Activated naive CD4-positive, alpha-beta T cell treated with anti-CD3 and anti-CD28 coated beads, Interleukin-2, amount 50 U/mL, for 24 hours (primary cell): ENCODE measurements around the gene SRPK1.

ENCODE experiments used
- H3K27ac Mint-ChIP-seq: one replicate; pipeline ENCODE4 v1.8.0; 2021; ENCODE audit warnings: mild to moderate bottlenecking, mixed read lengths
- H3K27me3 Mint-ChIP-seq: one replicate; pipeline ENCODE4 v1.8.0; 2021; ENCODE audit warnings: mixed read lengths
- H3K36me3 Mint-ChIP-seq: one replicate; pipeline ENCODE4 v1.8.0; 2021; ENCODE audit warnings: mixed read lengths
- H3K4me1 Mint-ChIP-seq: one replicate; pipeline ENCODE4 v1.8.0; 2021; ENCODE audit warnings: mixed read lengths
- H3K4me3 Mint-ChIP-seq: one replicate; pipeline ENCODE4 v1.8.0; 2021; ENCODE audit warnings: mild to moderate bottlenecking, mixed read lengths
- H3K9me3 Mint-ChIP-seq: one replicate; pipeline ENCODE4 v1.8.0; 2021; ENCODE audit warnings: mixed read lengths

The SRPK1 gene

DNA sequence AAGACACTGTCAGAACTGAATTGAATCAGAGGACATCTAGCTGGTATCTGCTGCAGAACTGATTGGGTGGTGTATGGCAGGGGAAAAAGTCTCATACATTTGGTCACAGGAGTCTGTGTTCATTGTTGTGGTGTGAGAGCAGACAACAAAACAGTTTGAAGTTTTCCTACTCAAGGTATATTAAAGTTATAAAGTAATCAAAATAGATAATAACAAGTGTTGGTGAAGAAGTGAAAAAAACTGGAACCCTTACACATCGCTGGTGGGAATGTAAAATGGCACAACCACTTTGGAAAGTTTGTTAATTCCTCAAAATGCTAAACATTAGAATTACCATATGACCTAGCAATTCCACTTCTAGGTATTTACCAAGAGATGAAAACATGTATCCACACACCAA lies 24.7 kb downstream of the SRPK1 start:
- Mint-ChIP-seq H3K9me3 (no peaks in the 10 kb centered on the region), H3K4me1 (peaks cover 35% of the 10 kb centered on the region), H3K27ac (no peak overlapping the region), H3K4me3 (no peak overlapping the region), H3K36me3 (peaks cover 19% of the 10 kb centered on the region), H3K27me3 (no peaks in the 10 kb centered on the region)

DNA sequence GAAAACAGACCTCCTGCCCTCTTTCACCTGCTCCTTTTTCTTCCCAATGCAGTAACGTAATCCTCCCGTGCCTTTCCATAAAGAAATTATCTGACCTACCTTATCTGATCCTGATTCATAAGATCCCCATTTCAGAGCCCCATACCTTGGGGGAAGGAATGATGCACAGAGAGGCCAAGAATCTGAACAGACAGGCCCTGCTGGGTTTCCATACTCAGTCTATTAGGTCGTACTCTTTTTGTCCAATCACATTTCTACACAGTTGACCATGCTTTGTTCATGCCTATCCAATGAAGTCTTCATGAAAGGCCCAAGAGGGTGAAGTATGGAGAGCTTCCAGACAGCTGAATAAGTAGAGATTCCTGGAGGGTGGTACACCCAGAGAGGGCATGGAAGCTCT lies 25.3 kb downstream of the SRPK1 start:
- H3K4me3 Mint-ChIP-seq, result no peak overlapping the region
- H3K27ac Mint-ChIP-seq, result no peak overlapping the region
- no peaks in the 10 kb centered on the region for H3K27me3 Mint-ChIP-seq
- peaks cover 18% of the 10 kb centered on the region for H3K36me3 Mint-ChIP-seq
- no peaks in the 10 kb centered on the region for H3K9me3 Mint-ChIP-seq
- H3K4me1 Mint-ChIP-seq, result peaks cover 33% of the 10 kb centered on the region

GRCh38 chr6:35894776-35895175 lies 26.1 kb downstream of the SRPK1 start:
- H3K27me3 Mint-ChIP-seq, result no peaks in the 10 kb centered on the region
- H3K4me3 Mint-ChIP-seq, result no peak overlapping the region
- H3K4me1 Mint-ChIP-seq, result peaks cover 27% of the 10 kb centered on the region
- no peaks in the 10 kb centered on the region for H3K9me3 Mint-ChIP-seq
- peaks cover 13% of the 10 kb centered on the region for H3K36me3 Mint-ChIP-seq
- peak overlapping the region; percentile 5 for H3K27ac Mint-ChIP-seq

DNA sequence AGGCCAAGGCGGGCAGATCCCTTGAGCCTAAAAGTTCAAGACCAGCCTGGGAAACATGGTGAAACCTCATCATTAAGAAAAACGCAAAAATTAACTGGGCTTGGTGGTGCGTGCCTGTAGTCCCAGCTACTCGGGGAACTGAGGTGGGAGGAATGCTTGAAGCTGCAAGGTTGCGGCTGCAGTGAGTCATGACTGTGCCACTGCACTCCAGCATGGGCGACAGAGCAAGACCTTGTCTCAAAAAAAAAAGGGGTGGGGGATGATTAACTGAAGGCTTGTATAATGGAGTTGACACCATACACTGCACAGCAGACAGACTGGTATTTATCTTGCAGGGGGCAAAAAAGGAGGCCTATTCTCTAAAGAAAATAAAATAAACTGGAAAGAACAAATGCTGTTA lies 27.7 kb downstream of the SRPK1 start:
- no peaks in the 10 kb centered on the region for H3K9me3 Mint-ChIP-seq
- no peaks in the 10 kb centered on the region for H3K27me3 Mint-ChIP-seq
- H3K36me3 Mint-ChIP-seq, result peaks cover 8% of the 10 kb centered on the region
- H3K27ac Mint-ChIP-seq, result no peak overlapping the region
- no peak overlapping the region for H3K4me3 Mint-ChIP-seq
- H3K4me1 Mint-ChIP-seq, result peaks cover 27% of the 10 kb centered on the region

- H3K9me3 Mint-ChIP-seq, result no peaks in the 10 kb centered on the region
- no peak overlapping the region for H3K27ac Mint-ChIP-seq
- peaks cover 27% of the 10 kb centered on the region for H3K4me1 Mint-ChIP-seq
- H3K36me3 Mint-ChIP-seq, result peaks cover 11% of the 10 kb centered on the region
- H3K4me3 Mint-ChIP-seq, result no peak overlapping the region
- no peaks in the 10 kb centered on the region for H3K27me3 Mint-ChIP-seq
These were observed 28.4 kb downstream of the SRPK1 start for GRCh38 chr6:35892482-35892881.

DNA sequence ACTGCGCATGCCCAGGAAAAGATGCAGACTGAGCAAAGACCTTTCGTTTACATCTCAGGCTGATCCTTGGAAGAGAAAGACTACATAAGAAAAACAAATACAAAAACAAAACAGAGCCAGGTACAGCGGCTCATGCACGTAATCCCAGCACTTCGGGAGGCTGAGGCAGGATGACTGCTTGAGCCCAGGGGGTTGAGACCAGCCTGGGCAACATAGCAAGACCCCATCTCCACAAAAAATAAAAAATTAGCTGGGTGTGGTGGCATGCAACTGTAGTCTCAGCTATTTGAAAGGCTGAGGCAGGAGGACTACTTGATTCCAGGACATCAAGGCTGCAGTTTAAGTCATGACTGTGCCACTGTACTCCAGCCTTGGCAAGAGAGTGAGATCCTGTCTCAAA lies 41.7 kb downstream of the SRPK1 start:
- no peak overlapping the region for H3K4me3 Mint-ChIP-seq
- no peaks in the 10 kb centered on the region for H3K27me3 Mint-ChIP-seq
- H3K4me1 Mint-ChIP-seq, result no peaks in the 10 kb centered on the region
- H3K36me3 Mint-ChIP-seq, result peaks cover 37% of the 10 kb centered on the region
- H3K27ac Mint-ChIP-seq, result no peak overlapping the region
- peaks cover 6% of the 10 kb centered on the region for H3K9me3 Mint-ChIP-seq

DNA sequence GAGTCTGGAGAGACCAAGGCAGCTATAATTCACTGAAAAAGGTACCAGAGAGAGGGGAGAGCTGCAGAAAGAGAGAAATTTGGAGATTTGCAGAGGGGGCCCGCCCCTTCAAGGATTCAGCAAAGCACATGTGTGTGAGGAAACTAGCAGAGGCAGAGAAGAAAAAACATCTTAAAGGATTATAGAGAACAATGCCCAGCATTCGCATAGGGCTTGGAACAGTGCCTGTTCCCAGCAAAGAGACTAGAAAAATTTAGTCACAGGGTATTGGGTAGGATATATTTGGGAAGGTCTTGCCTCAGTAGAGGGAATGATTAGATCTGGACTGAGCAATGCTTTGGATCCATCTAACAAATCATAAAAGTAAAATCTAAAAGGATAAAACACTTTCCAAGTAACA lies 44.0 kb downstream of the SRPK1 start:
- H3K9me3 Mint-ChIP-seq, result peaks cover 4% of the 10 kb centered on the region

DNA sequence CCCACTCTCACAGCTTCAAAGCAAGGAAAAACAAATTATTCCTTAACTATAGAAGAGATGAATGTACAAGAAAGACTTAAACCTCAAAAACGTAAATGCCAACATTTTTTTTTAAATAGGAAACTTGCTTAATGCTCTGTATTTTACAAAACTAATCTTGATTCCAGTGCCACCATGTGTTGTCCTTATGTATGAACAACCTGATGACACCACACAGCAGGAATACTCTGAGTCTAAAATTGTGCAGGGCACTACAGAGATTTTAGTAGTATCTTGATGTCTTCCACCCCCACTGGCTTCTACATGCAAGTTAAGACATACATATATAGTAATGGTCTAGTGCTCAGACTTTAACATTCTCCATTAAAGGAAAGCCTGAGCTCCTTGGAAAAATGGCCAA lies 46.2 kb downstream of the SRPK1 start:
- H3K36me3 Mint-ChIP-seq, result peaks cover 20% of the 10 kb centered on the region
- no peaks in the 10 kb centered on the region for H3K27me3 Mint-ChIP-seq
- H3K9me3 Mint-ChIP-seq, result no peaks in the 10 kb centered on the region
- no peak overlapping the region for H3K4me3 Mint-ChIP-seq
- no peak overlapping the region for H3K27ac Mint-ChIP-seq
- no peaks in the 10 kb centered on the region for H3K4me1 Mint-ChIP-seq

More for the DNA sequence above, 44.0 kb downstream of the SRPK1 start:
- Mint-ChIP-seq H3K27ac (no peak overlapping the region), H3K36me3 (peaks cover 31% of the 10 kb centered on the region), H3K4me3 (no peak overlapping the region), H3K4me1 (no peaks in the 10 kb centered on the region), H3K27me3 (no peaks in the 10 kb centered on the region)

GRCh38 chr6:35859367-35859766 lies 61.5 kb downstream of the SRPK1 start:
- Mint-ChIP-seq H3K27me3 (no peaks in the 10 kb centered on the region), H3K9me3 (no peaks in the 10 kb centered on the region), H3K4me3 (no peak overlapping the region), H3K36me3 (peaks cover 39% of the 10 kb centered on the region), H3K27ac (no peak overlapping the region), H3K4me1 (no peaks in the 10 kb centered on the region)

- Mint-ChIP-seq H3K27me3 (no peaks in the 10 kb centered on the region), H3K4me1 (no peaks in the 10 kb centered on the region), H3K9me3 (no peaks in the 10 kb centered on the region), H3K36me3 (peaks cover 34% of the 10 kb centered on the region), H3K27ac (peak overlapping the region; percentile 35), H3K4me3 (no peak overlapping the region)
These were observed 63.0 kb downstream of the SRPK1 start for GRCh38 chr6:35857853-35858252.

GRCh38 chr6:35856250-35856649 lies 64.6 kb downstream of the SRPK1 start:
- Mint-ChIP-seq H3K27ac (no peak overlapping the region), H3K4me1 (no peaks in the 10 kb centered on the region), H3K27me3 (no peaks in the 10 kb centered on the region), H3K9me3 (no peaks in the 10 kb centered on the region), H3K36me3 (peaks cover 30% of the 10 kb centered on the region), H3K4me3 (no peak overlapping the region)

- no peak overlapping the region for H3K27ac Mint-ChIP-seq
- no peak overlapping the region for H3K4me3 Mint-ChIP-seq
- no peaks in the 10 kb centered on the region for H3K9me3 Mint-ChIP-seq
- no peaks in the 10 kb centered on the region for H3K27me3 Mint-ChIP-seq
- peaks cover 3% of the 10 kb centered on the region for H3K4me1 Mint-ChIP-seq
- H3K36me3 Mint-ChIP-seq, result peaks cover 38% of the 10 kb centered on the region
These were observed 67.9 kb downstream of the SRPK1 start for GRCh38 chr6:35852994-35853393.

DNA sequence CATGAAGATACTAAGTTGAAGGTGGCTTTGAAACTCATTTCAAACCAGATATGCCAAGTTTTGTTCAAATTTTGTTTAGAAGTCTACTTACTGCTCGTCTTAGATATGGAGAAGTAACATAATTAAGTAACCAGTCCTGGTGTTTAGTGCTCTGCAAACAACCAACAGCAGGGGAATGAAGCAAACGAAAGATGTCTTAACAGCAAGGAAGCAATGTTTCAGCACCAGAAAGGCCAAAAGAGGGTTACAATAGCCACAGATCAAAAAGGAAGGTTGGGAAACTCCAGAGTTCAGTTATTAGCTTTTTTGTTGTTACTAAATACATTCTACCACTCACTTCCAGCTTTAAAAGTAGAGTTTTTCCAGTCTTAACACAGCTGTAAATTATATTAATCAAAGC lies 70.7 kb downstream of the SRPK1 start:
- peaks cover 3% of the 10 kb centered on the region for H3K4me1 Mint-ChIP-seq
- H3K4me3 Mint-ChIP-seq, result no peak overlapping the region
- no peaks in the 10 kb centered on the region for H3K9me3 Mint-ChIP-seq
- H3K36me3 Mint-ChIP-seq, result peaks cover 36% of the 10 kb centered on the region
- H3K27ac Mint-ChIP-seq, result no peak overlapping the region
- no peaks in the 10 kb centered on the region for H3K27me3 Mint-ChIP-seq

- H3K27me3 Mint-ChIP-seq, result no peaks in the 10 kb centered on the region
- H3K9me3 Mint-ChIP-seq, result no peaks in the 10 kb centered on the region
- H3K4me1 Mint-ChIP-seq, result no peaks in the 10 kb centered on the region
- peaks cover 26% of the 10 kb centered on the region for H3K36me3 Mint-ChIP-seq
- no peak overlapping the region for H3K4me3 Mint-ChIP-seq
- H3K27ac Mint-ChIP-seq, result no peak overlapping the region
These were observed 76.6 kb downstream of the SRPK1 start for GRCh38 chr6:35844290-35844689.

GRCh38 chr6:35842381-35842780 lies 78.5 kb downstream of the SRPK1 start:
- peaks cover 17% of the 10 kb centered on the region for H3K36me3 Mint-ChIP-seq
- no peaks in the 10 kb centered on the region for H3K4me1 Mint-ChIP-seq
- H3K27ac Mint-ChIP-seq, result no peak overlapping the region
- no peaks in the 10 kb centered on the region for H3K9me3 Mint-ChIP-seq
- H3K4me3 Mint-ChIP-seq, result no peak overlapping the region
- H3K27me3 Mint-ChIP-seq, result no peaks in the 10 kb centered on the region

DNA sequence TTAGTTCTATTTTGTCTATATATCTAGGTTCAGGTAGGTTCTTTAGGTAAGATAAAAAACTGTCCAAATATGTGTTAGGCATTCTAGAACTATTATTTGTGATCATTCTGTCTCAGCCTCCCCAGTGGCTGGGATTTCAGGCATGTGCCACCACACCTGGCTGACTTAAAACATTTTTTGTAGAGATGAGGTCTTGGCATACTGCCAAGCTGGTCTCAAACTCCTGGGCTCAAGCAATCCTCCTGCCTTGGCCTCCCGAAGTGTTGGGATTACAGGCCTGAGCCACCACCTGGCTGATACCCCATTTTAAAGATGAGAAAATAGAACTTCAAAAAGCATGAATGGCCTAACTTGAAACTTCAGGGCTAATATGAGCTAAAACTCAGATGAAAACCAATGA lies 81.9 kb downstream of the SRPK1 start:
- H3K9me3 Mint-ChIP-seq, result no peaks in the 10 kb centered on the region
- peaks cover 11% of the 10 kb centered on the region for H3K36me3 Mint-ChIP-seq
- no peak overlapping the region for H3K27ac Mint-ChIP-seq
- no peaks in the 10 kb centered on the region for H3K27me3 Mint-ChIP-seq
- no peaks in the 10 kb centered on the region for H3K4me1 Mint-ChIP-seq
- no peak overlapping the region for H3K4me3 Mint-ChIP-seq

DNA sequence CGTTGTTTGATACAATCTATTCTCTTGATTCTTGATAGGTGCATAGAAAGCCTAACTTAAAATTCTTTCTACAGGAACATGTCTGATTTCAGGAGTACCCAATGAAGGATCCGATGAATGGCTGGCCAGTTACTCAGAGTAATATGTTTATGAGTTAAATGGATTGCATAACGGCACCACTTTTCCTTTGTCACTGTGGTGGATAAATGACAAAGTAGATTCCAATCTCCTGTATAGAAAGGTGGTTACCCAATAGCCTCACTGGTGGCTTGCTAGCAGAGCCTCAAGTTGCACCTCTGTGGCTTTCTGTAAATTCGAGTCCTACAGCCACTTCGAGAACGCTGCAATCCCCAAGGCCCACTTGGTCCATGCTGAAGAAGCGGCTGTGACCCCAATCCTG lies 87.4 kb downstream of the SRPK1 start:
- no peak overlapping the region for H3K27ac Mint-ChIP-seq
- no peak overlapping the region for H3K4me3 Mint-ChIP-seq
- peaks cover 12% of the 10 kb centered on the region for H3K36me3 Mint-ChIP-seq
- H3K9me3 Mint-ChIP-seq, result no peaks in the 10 kb centered on the region
- no peaks in the 10 kb centered on the region for H3K27me3 Mint-ChIP-seq
- no peaks in the 10 kb centered on the region for H3K4me1 Mint-ChIP-seq
